ENCODE measurements around the gene ZC3H4.

DNA sequence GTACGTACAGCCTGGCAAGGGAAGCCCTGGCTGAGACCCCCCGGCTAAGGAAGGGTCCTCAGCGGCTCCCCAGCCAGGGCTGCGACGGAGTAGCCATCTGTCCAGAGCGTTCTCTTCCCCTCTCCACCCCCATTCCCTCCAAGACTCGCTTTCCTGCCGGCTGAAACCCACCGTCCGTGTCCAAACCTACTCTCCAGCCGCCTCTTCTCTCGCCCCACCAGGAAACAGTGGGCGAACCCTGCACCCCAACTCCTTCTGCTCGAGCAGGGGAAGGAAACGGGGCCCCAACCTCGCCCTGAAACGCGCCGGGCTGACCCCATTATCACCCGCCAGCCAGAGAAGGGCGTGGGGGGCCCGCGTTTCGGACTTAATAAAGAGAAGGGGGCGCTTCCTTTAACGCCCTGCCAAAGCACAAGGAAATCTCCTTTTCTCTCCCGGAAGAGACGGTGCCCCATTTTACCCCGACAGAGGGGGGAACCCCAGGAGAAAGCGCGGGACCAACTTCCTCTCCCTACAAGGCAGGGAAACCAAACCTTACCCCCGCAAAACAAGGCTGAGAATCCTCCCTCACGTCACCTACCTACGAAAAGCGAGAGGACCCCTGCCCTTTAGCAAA is 2.5 kb downstream of the ZC3H4 start:
- TF ChIP-seq, protein P1, sequence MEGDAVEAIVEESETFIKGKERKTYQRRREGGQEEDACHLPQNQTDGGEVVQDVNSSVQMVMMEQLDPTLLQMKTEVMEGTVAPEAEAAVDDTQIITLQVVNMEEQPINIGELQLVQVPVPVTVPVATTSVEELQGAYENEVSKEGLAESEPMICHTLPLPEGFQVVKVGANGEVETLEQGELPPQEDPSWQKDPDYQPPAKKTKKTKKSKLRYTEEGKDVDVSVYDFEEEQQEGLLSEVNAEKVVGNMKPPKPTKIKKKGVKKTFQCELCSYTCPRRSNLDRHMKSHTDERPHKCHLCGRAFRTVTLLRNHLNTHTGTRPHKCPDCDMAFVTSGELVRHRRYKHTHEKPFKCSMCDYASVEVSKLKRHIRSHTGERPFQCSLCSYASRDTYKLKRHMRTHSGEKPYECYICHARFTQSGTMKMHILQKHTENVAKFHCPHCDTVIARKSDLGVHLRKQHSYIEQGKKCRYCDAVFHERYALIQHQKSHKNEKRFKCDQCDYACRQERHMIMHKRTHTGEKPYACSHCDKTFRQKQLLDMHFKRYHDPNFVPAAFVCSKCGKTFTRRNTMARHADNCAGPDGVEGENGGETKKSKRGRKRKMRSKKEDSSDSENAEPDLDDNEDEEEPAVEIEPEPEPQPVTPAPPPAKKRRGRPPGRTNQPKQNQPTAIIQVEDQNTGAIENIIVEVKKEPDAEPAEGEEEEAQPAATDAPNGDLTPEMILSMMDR (conservative IDR thresholded peaks at IDR 0.05; ENCODE audit: low read depth, low read length): no peak
- TF ChIP-seq EZH2 (IDR thresholded peaks at IDR 0.05; ENCODE audit: borderline replicate concordance, low read depth, low read length, poor library complexity, severe bottlenecking): no peak

All from A673 (cell line).